DMS53 treated with DMSO at 0.1 percent for 48 hours (cell line): ENCODE data around the gene FLACC1.

Experiments
- DNase-seq: peaks from one replicate; lab custom pipeline; 2025; ENCODE audit not compliant: unreplicated experiment; lab: John Stamatoyannopoulos, UW

The FLACC1 gene

GRCh38 chr2:201280191-201281040 is 76.7 kb downstream of the FLACC1 start:
- no peak for DNase-seq

GRCh38 chr2:201279079-201279478 is 78.1 kb downstream of the FLACC1 start:
- DNase-seq, result no peak

DNA sequence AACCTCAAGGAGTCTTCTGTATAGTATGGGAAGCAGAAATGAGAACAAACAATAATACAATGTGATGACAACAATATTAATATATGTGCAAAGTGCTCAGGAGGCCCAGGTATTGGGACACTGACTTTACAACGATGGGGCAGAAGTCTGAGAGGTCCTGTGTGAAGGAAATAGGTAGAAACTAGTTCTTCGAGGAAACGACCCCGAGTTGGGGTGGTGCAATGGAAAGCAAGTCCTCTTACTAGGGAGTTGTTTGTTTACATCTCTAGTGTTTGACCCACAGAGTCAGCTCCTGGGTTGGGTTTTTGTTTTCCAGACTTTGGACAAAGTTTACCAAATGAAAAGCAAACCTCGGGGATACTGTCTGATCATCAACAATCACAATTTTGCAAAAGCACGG is 80.6 kb downstream of the FLACC1 start:
- no peak for DNase-seq

- DNase-seq, result no peak
Measured at GRCh38 chr2:201275990-201276389, 81.2 kb downstream of the FLACC1 start.

DNA sequence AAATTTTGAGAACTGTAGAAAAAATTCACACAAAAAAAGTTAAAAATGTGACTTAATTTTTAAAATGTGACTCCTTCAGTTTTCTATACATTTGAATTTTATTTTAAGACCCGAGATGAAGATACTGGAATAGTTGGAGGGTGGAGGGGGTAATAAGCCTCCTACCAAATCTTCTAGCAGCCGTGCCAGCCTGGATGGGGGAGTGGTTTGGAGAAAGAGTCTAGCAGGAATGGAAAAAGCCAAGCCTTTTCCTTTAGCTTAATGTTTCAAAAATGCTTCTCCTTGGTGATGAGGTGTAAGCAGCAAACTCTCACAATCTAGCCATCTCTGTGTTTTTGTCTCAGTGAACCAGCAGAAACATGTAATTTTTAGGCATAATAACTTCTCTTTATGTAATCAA is 82.1 kb downstream of the FLACC1 start:
- DNase-seq, result no peak

DNA sequence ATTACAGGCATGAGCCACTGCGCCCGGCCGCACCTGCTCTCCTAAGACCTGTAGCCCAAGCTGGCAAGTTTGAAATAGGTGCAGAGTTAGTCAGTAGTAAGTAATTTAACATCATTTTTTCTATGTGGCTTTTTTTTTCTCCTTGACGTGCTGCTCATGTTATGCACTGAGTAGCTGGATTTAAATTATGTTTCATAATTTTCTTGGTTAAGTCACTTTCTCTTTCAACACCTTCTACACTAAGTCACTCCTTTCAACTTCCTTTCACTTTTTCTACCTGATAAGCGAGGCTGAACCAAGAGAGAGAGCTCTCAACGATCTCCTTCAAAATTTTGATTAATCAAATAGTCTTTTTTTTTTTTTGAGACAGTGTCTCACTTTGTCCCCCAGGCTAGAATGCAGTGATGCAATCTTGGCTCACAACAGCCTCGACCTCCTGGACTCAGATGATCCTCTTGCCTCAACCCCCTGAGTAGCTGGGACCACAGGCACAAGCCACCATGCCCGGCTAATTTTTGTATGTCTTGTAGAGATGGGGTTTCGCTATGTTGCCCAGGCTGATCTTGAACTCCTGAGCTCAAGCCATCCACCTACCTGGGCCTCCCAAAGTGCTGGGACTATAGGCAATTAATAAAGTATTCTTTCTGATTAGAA is 83.7 kb downstream of the FLACC1 start:
- no peak for DNase-seq

GRCh38 chr2:201271917-201272316 is 85.2 kb downstream of the FLACC1 start:
- DNase-seq, result no peak

DNA sequence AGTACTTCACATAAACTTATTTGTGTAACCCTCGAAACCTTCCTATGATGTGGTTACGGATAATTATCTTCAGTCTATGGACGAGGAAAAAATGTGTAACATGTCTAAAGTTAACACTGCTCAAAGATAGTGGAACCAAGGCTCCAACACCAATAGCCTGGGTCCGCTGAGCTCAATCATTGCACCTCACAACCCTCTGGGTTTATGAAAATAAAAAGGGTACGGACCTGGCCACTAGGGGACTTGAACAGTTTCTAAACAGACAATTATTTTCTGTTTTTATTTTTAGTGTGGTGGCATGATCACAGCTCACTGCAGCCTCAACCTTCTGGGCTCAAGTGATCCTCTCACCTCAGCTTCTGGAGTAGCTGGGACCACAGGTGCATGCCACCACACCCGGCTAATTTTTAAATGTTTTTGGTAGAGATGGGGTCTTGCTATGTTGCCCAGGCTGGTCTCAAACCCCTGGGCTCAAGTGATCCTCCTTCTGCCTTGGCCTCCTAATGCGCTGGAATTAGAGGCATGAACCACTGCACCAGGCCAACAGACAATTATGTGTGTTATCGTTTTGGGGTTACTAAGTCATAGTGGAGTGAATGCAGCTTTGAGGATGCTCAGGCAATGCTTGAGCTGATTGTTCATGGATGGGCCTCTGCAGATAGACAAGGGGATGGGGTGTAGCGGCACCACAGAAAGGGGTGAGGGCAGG is 86.7 kb downstream of the FLACC1 start:
- no peak for DNase-seq

GRCh38 chr2:201269764-201270163 is 87.4 kb downstream of the FLACC1 start:
- peak; percentile 76 for DNase-seq

DNA sequence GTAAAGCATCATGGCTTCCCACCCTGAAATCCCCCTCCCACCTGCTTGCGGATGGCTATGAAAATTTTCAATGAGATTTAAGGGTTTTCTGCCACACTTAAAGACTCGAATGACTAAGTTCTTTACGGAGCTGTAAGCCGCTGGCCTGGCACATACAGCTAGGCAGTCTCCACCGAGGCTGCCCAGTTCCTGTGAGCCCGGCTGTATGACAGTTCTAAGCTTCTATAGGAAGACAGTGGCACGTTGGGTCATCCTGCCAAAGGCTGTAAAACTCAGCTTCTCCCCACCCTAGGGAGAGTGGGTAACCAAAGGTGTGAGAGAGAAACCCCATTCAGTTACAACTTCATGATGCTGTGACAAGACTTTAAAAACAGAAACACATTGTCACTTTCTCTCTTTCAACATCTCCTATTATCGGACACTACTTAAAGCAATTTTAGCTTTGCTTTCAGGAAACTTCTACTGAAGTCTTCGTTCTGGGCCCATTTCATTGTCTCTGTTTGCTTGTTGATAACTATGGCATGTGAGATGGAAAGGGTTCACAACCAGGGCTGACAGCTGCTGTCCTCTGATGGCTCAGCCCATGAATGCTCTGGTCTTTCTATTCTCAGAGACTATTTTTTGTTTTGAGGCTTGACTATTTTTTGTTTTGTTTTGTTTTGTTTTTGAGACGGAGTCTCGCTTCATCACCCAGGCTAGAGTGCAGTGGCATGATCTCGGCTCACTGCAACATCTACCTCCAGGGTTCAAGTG is 89.7 kb downstream of the FLACC1 start:
- DNase-seq, result no peak

DNA sequence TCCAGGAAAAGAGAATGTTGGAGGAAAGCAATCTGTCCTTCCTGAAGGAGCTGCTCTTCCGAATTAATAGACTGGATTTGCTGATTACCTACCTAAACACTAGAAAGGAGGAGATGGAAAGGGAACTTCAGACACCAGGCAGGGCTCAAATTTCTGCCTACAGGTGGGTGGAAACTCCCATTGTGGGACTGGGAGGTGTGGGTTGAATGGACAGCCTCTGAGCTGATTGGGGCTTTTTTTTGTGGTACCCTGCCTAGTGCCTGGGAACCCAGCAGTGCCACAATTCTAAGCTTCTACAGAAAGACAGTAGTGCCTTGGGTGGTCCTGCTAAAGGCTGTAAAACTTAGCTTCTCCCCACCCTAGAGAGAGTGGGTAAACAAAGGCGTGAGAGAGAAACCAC is 90.5 kb downstream of the FLACC1 start:
- DNase-seq, result no peak

- no peak for DNase-seq
Measured at GRCh38 chr2:201264472-201265173, 92.5 kb downstream of the FLACC1 start.

DNA sequence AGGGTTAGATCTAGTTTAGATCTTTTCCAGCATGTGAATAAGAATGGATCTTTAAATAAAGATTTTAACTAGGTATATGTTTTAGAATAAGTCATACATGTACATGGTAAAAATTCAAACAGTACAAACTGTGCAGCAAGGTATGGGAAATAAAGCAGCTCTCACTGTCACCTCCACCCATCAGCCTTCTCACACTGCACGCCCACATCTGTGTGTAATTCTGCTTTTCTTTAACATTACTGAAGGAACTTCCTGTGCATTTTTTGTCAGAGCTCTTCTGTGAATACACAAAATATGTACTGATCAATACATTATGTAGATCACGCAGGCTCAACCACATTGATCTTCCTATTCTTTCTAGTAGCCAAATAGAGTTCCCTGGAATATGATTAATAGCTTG is 93.4 kb downstream of the FLACC1 start:
- no peak for DNase-seq

DNA sequence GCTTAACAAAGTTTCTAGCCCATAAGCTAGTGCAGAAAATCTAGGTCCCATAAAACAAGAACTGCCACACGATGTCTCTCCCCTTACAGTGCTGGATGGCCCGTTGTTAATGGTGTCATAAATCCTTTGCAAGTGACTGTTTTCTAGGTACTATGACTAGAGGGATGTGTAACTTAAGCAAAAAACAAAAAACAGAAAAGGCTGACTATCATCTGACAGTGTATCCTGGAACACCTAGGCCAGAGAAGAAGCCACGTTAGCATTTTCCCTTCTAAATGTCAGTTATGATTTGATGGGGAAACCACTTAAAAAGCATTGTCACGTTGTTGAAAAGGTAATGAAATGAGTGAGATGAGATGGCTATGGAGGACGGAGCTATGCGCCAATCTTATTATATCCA is 94.4 kb downstream of the FLACC1 start:
- no peak for DNase-seq

DNA sequence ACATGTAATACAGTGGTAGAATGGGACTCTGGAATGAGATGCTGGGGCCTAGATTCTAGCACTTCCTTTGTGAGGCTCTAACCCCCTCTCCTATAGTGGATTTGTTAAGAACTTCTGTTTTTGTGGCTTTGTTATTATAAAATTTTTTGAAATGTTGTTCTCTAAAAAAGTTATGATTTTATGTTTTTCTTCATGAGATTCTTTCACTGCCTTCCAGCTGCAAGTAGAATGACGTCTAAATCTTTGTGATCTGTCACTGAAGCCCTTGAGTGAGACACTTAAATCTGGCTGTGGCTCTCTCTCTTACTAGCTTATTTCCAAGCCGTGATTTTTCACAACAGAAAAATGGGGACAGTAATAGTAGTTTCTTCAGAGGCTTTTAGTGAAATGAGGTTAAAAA is 95.2 kb downstream of the FLACC1 start:
- no peak for DNase-seq

- DNase-seq, result no peak
Measured at GRCh38 chr2:201261471-201261870, 95.7 kb downstream of the FLACC1 start.

DNA sequence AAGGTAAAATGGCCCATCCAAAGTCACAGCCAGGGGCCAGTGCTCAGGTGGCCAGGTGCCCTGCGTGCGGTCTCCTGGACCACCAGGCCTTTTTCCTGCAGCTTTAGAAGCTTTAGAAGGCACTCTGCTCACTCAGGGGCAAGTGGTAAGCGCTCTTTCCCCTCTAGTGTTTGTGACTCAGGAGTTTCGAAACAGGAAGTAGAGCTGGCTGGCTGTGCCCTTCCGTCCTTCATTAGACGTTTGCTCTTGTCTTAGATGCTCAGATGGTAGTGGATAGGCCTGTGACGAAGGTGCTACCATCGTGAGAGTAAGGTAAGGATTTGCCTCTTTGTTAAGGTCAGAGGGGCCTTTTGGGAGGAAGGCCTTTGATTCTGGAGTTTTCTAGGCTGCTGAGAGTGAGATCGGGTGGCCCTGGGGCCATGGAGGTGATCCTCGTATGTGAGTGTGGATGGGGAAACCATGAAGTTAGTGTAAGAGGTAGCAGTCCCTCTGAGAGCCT is 96.8 kb downstream of the FLACC1 start, which contains the start of gene CASP8:
CASP8 (plus strand) TSS at position 235 of the 499 bp plus-strand sequence. CDS start 5,951 bp downstream, outside the sequence.
- DNase-seq, result no peak

DNA sequence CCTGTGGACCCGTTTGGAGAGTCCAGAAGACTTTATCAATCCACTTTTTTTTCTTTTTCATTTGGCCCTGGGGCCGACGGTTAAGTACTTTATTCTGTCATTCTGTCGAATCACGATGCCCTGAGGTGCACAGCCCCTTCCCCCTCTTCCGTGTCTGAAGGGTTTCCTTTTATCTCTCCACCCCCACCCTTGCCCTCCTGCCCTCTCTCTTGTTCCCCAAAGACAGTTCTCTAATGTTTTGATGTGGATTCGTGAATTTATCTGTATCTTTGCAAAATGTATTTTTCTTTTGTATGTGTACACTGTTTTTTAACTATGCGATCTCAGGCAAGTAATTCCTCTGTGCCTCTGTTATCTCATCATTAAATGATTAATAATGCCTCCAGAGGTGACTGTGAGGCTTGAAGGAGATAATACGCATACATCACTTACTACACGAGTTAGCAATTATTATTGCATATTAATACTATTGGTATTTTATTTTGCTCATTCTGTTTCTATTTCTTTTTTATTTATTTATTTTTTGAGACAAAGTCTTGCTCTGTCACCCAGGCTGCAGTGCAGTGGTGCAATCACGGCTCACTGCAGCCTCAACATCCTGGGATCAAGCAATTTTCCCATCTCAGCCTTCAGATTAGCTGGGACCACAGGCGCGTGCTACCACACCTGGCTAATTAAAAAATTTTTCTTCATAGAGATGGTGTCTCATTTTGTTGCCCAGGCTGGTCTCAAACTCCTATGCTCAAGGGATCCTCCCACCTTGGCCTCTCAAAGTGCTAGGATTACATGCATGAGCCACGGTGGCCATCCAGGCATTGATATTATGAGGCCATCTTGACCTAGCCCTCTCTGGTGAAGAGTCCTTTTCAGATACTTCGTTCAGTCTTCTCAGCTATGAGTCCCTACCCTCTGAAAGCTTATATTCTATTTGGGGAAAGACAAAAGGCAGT is 98.2 kb downstream of the FLACC1 start:
- no peak for DNase-seq
